Erythroblast (primary cell): ENCODE data around the gene P2RX1.
"Not testable (repeated sequence)": the region's sequence is repeated elsewhere in the genome, so short reads cannot be mapped to it uniquely, and the experiment has no call there.

Experiments
- DNase-seq, 2 experiments: peaks; one replicate each; lab custom pipeline; 2025; lab: John Stamatoyannopoulos, UW
- GATA1 ChIP-seq: IDR thresholded peaks from 2 replicates; pipeline ENCODE4 v1.6.1; 2011; ENCODE audit warnings: low read depth, mild to moderate bottlenecking, control low read depth, low read length, moderate library complexity
- POLR2A ChIP-seq: IDR thresholded peaks from 2 replicates; pipeline ENCODE4 v1.6.1; 2011; ENCODE audit warnings: mild to moderate bottlenecking, low read length

The P2RX1 gene

GRCh38 chr17:3957735-3958599, 41.7 kb upstream of the P2RX1 start:
- TF ChIP-seq POLR2A (no peak), GATA1 (no peak)
- DNase-seq = no peak

GRCh38 chr17:3956983-3957382, 40.7 kb upstream of the P2RX1 start:
- DNase-seq = no peak
- TF ChIP-seq GATA1 = no peak
- TF ChIP-seq POLR2A = no peak

GRCh38 chr17:3956327-3956957, 40.2 kb upstream of the P2RX1 start:
- TF ChIP-seq POLR2A (no peak), GATA1 (no peak)
- DNase-seq = no peak

GRCh38 chr17:3955673-3955988, 39.4 kb upstream of the P2RX1 start:
- no peak for DNase-seq
- TF ChIP-seq GATA1 (no peak), POLR2A (no peak)

- TF ChIP-seq POLR2A (no peak), GATA1 (no peak)
- no peak for DNase-seq
Measured at GRCh38 chr17:3954976-3955672, 38.9 kb upstream of the P2RX1 start.

GRCh38 chr17:3954086-3954485, 37.8 kb upstream of the P2RX1 start:
- no peak for DNase-seq
- TF ChIP-seq GATA1 (no peak), POLR2A (no peak)

GRCh38 chr17:3953542-3953941, 37.3 kb upstream of the P2RX1 start:
- DNase-seq = no peak
- TF ChIP-seq GATA1 (no peak), POLR2A (no peak)

- TF ChIP-seq GATA1 (no peak), POLR2A (no peak)
- DNase-seq = no peak
Measured at GRCh38 chr17:3952186-3952585, 35.9 kb upstream of the P2RX1 start.

- TF ChIP-seq GATA1 (no peak), POLR2A (no peak)
Measured at GRCh38 chr17:3951420-3951819, 35.2 kb upstream of the P2RX1 start.

GRCh38 chr17:3951003-3951402, 34.7 kb upstream of the P2RX1 start:
- DNase-seq = no peak
- no peak for TF ChIP-seq POLR2A
- TF ChIP-seq GATA1 = no peak

More at GRCh38 chr17:3951420-3951819, 35.2 kb upstream of the P2RX1 start:
- no peak for DNase-seq

GRCh38 chr17:3950584-3950983, 34.3 kb upstream of the P2RX1 start:
- no peak for TF ChIP-seq POLR2A
- no peak for TF ChIP-seq GATA1
- DNase-seq = no peak

GRCh38 chr17:3949418-3949817, 33.2 kb upstream of the P2RX1 start:
- no peak for DNase-seq
- TF ChIP-seq GATA1 = no peak

- DNase-seq = not testable (repeated sequence)
Measured at GRCh38 chr17:3948551-3948950, 32.3 kb upstream of the P2RX1 start.

GRCh38 chr17:3947318-3947810, 31.1 kb upstream of the P2RX1 start:
- no peak for DNase-seq
- TF ChIP-seq POLR2A (no peak), GATA1 (no peak)

GRCh38 chr17:3946711-3947235, 30.5 kb upstream of the P2RX1 start:
- no peak for DNase-seq
- TF ChIP-seq GATA1 (no peak), POLR2A (no peak)
